CD4-positive, CD25-positive, alpha-beta regulatory T cell (primary cell): Measurements from ENCODE around the gene KCTD5. TPM values are rescaled to one million over a fixed set of nuclear protein-coding genes. Genes with fewer than 3 reads are reported as not detected.
A peak's percentile ranks its signal among the peaks of the same experiment; 100 is the strongest.
"Not testable (repeated sequence)": the region's sequence is repeated elsewhere in the genome, so short reads cannot be mapped to it uniquely, and the experiment has no call there.

Experiments
- ATAC-seq, 2 donors: fragments of 150-1000 bp; cut with Tn5 transposase; one replicate each; pipeline ENCODE4 v1.10.0; 2021; ENCODE audit warnings: low read depth in 2 of 2, moderate number of reproducible peaks in 2 of 2, moderate library complexity in 1 of 2
- DNase-seq, 3 donors: peaks; one replicate each; pipeline versions ENCODE4 v3.0.0 to v3.0.0-alpha.2; 2012 to 2022; ENCODE audit warnings: mixed read lengths in 1 of 3
- H3K27ac ChIP-seq: one replicate; pipeline ENCODE4 v1.7.0; 2013; ENCODE audit warnings: mild to moderate bottlenecking, low read length; ENCODE audit not compliant: insufficient read depth, poor library complexity, severe bottlenecking
- H3K27me3 ChIP-seq: one replicate; pipeline ENCODE4 v1.7.0; 2013; ENCODE audit warnings: low read length; ENCODE audit not compliant: control insufficient read depth, insufficient read depth
- H3K36me3 ChIP-seq: one replicate; pipeline ENCODE4 v1.7.0; 2013; ENCODE audit warnings: mild to moderate bottlenecking, low read length, moderate library complexity; ENCODE audit not compliant: control insufficient read depth, insufficient read depth
- H3K4me1 ChIP-seq: 2 replicates; pipeline ENCODE4 v1.7.0; 2013; ENCODE audit warnings: mild to moderate bottlenecking, low read length; ENCODE audit not compliant: insufficient read depth, control insufficient read depth, poor library complexity, severe bottlenecking
- H3K4me3 ChIP-seq: one replicate; pipeline ENCODE4 v1.7.0; 2013; ENCODE audit warnings: low read depth, mild to moderate bottlenecking, low read length, moderate library complexity
- H3K9me3 ChIP-seq, 2 experiments: 1 replicate in 1 of 2; 2 replicates in 1 of 2; pipeline ENCODE4 v1.7.0; 2013; ENCODE audit warnings: low read length in 2 of 2, mild to moderate bottlenecking in 1 of 2, moderate library complexity in 1 of 2; ENCODE audit not compliant: control insufficient read depth in 2 of 2
- H3K27ac Mint-ChIP-seq, 3 donors: one replicate each; pipeline ENCODE4 v1.8.0; 2020 to 2022; ENCODE audit warnings: mild to moderate bottlenecking in 3 of 3, mixed read lengths in 3 of 3, moderate library complexity in 2 of 3
- H3K27me3 Mint-ChIP-seq: one replicate; pipeline ENCODE4 v1.8.0; 2022; ENCODE audit warnings: mild to moderate bottlenecking, mixed read lengths
- H3K36me3 Mint-ChIP-seq: one replicate; pipeline ENCODE4 v1.8.0; 2020; ENCODE audit warnings: mixed read lengths
- H3K4me1 Mint-ChIP-seq, 4 donors: one replicate each; pipeline ENCODE4 v1.8.0; 2020 to 2022; ENCODE audit warnings: mixed read lengths in 4 of 4, mild to moderate bottlenecking in 1 of 4
- H3K4me3 Mint-ChIP-seq, 4 donors: one replicate each; pipeline ENCODE4 v1.8.0; 2020 to 2022; ENCODE audit warnings: mild to moderate bottlenecking in 4 of 4, mixed read lengths in 4 of 4, moderate library complexity in 3 of 4
- H3K9me3 Mint-ChIP-seq, 7 donors: one replicate each; pipeline ENCODE4 v1.8.0; 2020 to 2022; ENCODE audit warnings: mixed read lengths in 7 of 7, mild to moderate bottlenecking in 3 of 7, moderate library complexity in 2 of 7
- polyA plus RNA-seq, 4 donors: library from polyadenylated mRNA; unstranded; fragments of 300-500 nt; fragmentation: Illumina TruSeq; gene quantifications; one replicate each; pipeline ENCODE4 v1.2.3, GENCODE V29; 2021
- total RNA-seq: library from RNA; stranded (reverse); gene quantifications from one replicate; pipeline ENCODE4 v1.2.3, GENCODE V29; 2022

Gene KCTD5
- total and polyA plus RNA-seq, 5 donors from 2014 or later = 17.5 to 26.4 (median 22.1) TPM

GRCh38 chr16:2675021-2675420, 7.3 kb upstream of the KCTD5 start:
- no peak for DNase-seq

DNA sequence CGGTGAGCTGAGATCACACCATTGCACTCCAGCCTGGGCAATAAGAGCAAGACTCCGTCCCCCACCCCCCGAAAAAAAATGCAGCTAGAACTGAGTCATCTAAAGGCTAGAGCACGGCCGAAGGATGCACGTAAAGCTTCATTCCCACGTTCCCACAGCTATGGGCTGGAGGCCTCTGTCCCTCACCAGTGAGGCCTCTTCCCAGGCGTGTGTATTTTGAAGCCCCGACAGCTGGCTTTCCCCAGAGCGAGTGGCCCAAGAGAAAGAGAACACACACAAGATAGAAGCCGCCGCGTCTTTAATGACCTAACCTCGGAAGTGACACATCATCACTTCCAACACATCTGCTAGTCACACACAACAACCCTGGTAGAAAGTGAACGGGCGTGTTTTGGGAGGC, 6.6 kb upstream of the KCTD5 start:
- Histone ChIP-seq H3K36me3 (no peaks in the 10 kb centered on the region), H3K27me3 (no peaks in the 10 kb centered on the region), H3K4me1 (peaks cover 15% of the 10 kb centered on the region), H3K4me3 (no peak overlapping the region), H3K9me3 (no peaks in the 10 kb centered on the region), H3K27ac (no peak overlapping the region)
- Mint-ChIP-seq H3K27me3 (no peaks in the 10 kb centered on the region), H3K36me3 (no peaks in the 10 kb centered on the region), H3K27ac (no peak overlapping the region), H3K9me3 (no peaks in the 10 kb centered on the region), H3K4me1 (peaks cover 0 to 19% (median 4%) of the 10 kb centered on the region in 4 donors), H3K4me3 (peak overlapping the region in 2 of 4 donors; percentile 15 to 95)
- ATAC-seq = no peak
- DNase-seq = no peak

More at GRCh38 chr16:2675021-2675420, 7.3 kb upstream of the KCTD5 start:
- H3K9me3 Mint-ChIP-seq = no peaks in the 10 kb centered on the region
- H3K4me1 Mint-ChIP-seq = peaks cover 4 to 26% (median 7%) of the 10 kb centered on the region in 4 donors
- no peak for ATAC-seq
- peak overlapping the region in 3 of 4 donors; percentile 59 to 95 (median 86) for H3K4me3 Mint-ChIP-seq
- H3K36me3 Mint-ChIP-seq = no peaks in the 10 kb centered on the region
- H3K9me3 ChIP-seq = no peaks in the 10 kb centered on the region
- H3K27ac Mint-ChIP-seq = no peak overlapping the region
- no peak overlapping the region for H3K27ac ChIP-seq
- peaks cover 15% of the 10 kb centered on the region for H3K4me1 ChIP-seq
- H3K4me3 ChIP-seq = no peak overlapping the region
- no peaks in the 10 kb centered on the region for H3K27me3 ChIP-seq
- H3K27me3 Mint-ChIP-seq = no peaks in the 10 kb centered on the region
- no peaks in the 10 kb centered on the region for H3K36me3 ChIP-seq

- not testable (repeated sequence) for DNase-seq, H3K4me3 ChIP-seq, H3K9me3 Mint-ChIP-seq, H3K36me3 ChIP-seq, H3K36me3 Mint-ChIP-seq, H3K27me3 ChIP-seq, H3K27ac Mint-ChIP-seq, H3K27me3 Mint-ChIP-seq, ATAC-seq, H3K27ac ChIP-seq, H3K9me3 ChIP-seq
- peaks cover 21% of the 10 kb centered on the region for H3K4me1 ChIP-seq
- peaks cover 2 to 16% (median 5%) of the 10 kb centered on the region in 4 donors for H3K4me1 Mint-ChIP-seq
- H3K4me3 Mint-ChIP-seq = peak overlapping the region in 2 of 4 donors; percentile 49 to 75
These were observed 5.4 kb upstream of the KCTD5 start for GRCh38 chr16:2676937-2677336.

GRCh38 chr16:2678206-2678965, 3.9 kb upstream of the KCTD5 start:
- H3K36me3 Mint-ChIP-seq, H3K27ac Mint-ChIP-seq, H3K36me3 ChIP-seq, H3K4me3 Mint-ChIP-seq, H3K9me3 Mint-ChIP-seq, H3K27me3 Mint-ChIP-seq, H3K27me3 ChIP-seq, H3K9me3 ChIP-seq, H3K4me3 ChIP-seq, H3K27ac ChIP-seq, ATAC-seq, DNase-seq: not testable (repeated sequence)
- peaks cover 24% of the 10 kb centered on the region for H3K4me1 ChIP-seq
- H3K4me1 Mint-ChIP-seq = peaks cover 3 to 19% (median 6%) of the 10 kb centered on the region in 4 donors

- H3K27ac Mint-ChIP-seq, H3K36me3 ChIP-seq, H3K27me3 Mint-ChIP-seq, H3K9me3 Mint-ChIP-seq, DNase-seq, H3K27ac ChIP-seq, H3K9me3 ChIP-seq, H3K4me3 ChIP-seq, ATAC-seq, H3K36me3 Mint-ChIP-seq, H3K4me3 Mint-ChIP-seq, H3K27me3 ChIP-seq: not testable (repeated sequence)
- peaks cover 17% of the 10 kb centered on the region for H3K4me1 ChIP-seq
- H3K4me1 Mint-ChIP-seq = peaks cover 5 to 18% (median 10%) of the 10 kb centered on the region in 4 donors
These were observed 2.4 kb upstream of the KCTD5 start for GRCh38 chr16:2679902-2680301.

- H3K4me1 Mint-ChIP-seq = peaks cover 5 to 19% (median 11%) of the 10 kb centered on the region in 4 donors
- not testable (repeated sequence) for ATAC-seq, H3K36me3 ChIP-seq, H3K27ac ChIP-seq, H3K4me3 ChIP-seq, H3K36me3 Mint-ChIP-seq, H3K9me3 Mint-ChIP-seq, H3K9me3 ChIP-seq, H3K27me3 Mint-ChIP-seq, H3K27ac Mint-ChIP-seq, DNase-seq, H3K27me3 ChIP-seq
- H3K4me3 Mint-ChIP-seq = peak overlapping the region in 1 of 4 donors; percentile 38
- H3K4me1 ChIP-seq = peaks cover 17% of the 10 kb centered on the region
These were observed 2.0 kb upstream of the KCTD5 start for GRCh38 chr16:2680360-2680759.

DNA sequence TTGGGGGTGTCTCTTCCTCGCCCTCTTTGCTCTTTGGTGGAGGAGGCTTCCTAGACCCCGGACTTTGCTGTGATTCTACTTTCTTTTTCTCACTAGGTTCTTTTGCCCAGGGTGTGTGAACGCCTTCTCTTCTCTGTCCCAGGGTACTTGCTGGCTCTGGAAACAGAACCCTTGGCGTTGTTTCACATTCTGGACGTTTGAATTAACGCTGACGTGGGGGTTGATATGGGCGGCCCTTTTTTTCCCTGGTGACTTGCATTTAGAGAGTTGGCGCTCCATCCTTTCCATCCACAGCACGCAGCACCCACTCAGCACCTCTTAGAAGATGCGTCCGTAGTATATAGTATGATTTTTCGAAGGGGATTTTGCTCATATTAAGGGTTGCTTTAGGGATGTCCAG, 718 bp downstream of the KCTD5 start:
- DNase-seq = peak in 1 of 3 donors; percentile 7
- Histone ChIP-seq H3K4me3 (peak overlapping the region; percentile 94), H3K4me1 (peaks cover 28% of the 10 kb centered on the region)
- Mint-ChIP-seq H3K4me3 (peak overlapping the region; percentile 87 to 98 (median 92)), H3K4me1 (peaks cover 6 to 33% (median 20%) of the 10 kb centered on the region in 4 donors), H3K27ac (peak overlapping the region; percentile 9 to 98 (median 96))
- not testable (repeated sequence) for H3K36me3 ChIP-seq, H3K27ac ChIP-seq, H3K27me3 ChIP-seq, H3K9me3 ChIP-seq, H3K36me3 Mint-ChIP-seq, H3K27me3 Mint-ChIP-seq, ATAC-seq, H3K9me3 Mint-ChIP-seq

DNA sequence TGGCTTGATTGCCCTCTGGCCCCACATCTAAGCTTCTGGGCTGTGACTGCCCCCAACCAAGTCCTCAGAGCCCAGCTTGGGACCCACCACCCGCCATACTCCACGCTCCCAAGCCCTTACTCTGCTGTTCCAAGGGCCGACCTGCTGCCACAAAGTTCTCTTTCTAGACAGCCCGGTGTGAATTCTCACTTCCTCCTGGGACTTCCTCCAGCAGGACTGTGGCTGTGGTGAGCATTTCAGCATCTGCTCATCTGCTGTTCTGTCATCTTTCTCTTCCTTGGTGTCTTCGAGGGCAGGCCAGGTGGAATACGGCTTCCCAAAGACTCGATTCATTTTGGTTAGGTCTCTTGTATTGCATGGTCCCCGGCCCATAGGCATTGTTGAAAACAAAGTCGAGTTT, 3.8 kb downstream of the KCTD5 start:
- peaks cover 6 to 34% (median 21%) of the 10 kb centered on the region in 4 donors for H3K4me1 Mint-ChIP-seq
- H3K27ac Mint-ChIP-seq, DNase-seq, H3K27ac ChIP-seq, H3K4me3 Mint-ChIP-seq, H3K36me3 ChIP-seq, H3K9me3 Mint-ChIP-seq, ATAC-seq, H3K27me3 ChIP-seq, H3K27me3 Mint-ChIP-seq, H3K4me3 ChIP-seq, H3K9me3 ChIP-seq, H3K36me3 Mint-ChIP-seq: not testable (repeated sequence)
- peaks cover 28% of the 10 kb centered on the region for H3K4me1 ChIP-seq
